ENCODE measurements around the gene DAPK1. TPM values are rescaled to one million over a fixed set of nuclear protein-coding genes. Genes with fewer than 3 reads are reported as not detected.
A peak's percentile ranks its signal among the peaks of the same experiment; 100 is the strongest.

DAPK1 gene
- total and polyA plus RNA-seq, 8 donors, result 78.2 to 242 (median 215) TPM

GRCh38 chr9:87594194-87594593 lies 96.5 kb downstream of the DAPK1 start:
- DNase-seq, result no peak
- Histone ChIP-seq H3K4me3 (no peak overlapping the region), H3K9me3 (no peaks in the 10 kb centered on the region), H3K27ac (peak overlapping the region in 1 of 2 donors; percentile 42), H3K4me1 (peaks cover 30 to 56% of the 10 kb centered on the region in 2 donors), H3K27me3 (no peaks in the 10 kb centered on the region), H3K36me3 (no peaks in the 10 kb centered on the region)
- TF ChIP-seq, protein P1, sequence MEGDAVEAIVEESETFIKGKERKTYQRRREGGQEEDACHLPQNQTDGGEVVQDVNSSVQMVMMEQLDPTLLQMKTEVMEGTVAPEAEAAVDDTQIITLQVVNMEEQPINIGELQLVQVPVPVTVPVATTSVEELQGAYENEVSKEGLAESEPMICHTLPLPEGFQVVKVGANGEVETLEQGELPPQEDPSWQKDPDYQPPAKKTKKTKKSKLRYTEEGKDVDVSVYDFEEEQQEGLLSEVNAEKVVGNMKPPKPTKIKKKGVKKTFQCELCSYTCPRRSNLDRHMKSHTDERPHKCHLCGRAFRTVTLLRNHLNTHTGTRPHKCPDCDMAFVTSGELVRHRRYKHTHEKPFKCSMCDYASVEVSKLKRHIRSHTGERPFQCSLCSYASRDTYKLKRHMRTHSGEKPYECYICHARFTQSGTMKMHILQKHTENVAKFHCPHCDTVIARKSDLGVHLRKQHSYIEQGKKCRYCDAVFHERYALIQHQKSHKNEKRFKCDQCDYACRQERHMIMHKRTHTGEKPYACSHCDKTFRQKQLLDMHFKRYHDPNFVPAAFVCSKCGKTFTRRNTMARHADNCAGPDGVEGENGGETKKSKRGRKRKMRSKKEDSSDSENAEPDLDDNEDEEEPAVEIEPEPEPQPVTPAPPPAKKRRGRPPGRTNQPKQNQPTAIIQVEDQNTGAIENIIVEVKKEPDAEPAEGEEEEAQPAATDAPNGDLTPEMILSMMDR (IDR thresholded peaks at IDR 0.05), result no peak
- intact Hi-C loops (cut with DNase I), result no loop called here
- no peak for ATAC-seq

DNA sequence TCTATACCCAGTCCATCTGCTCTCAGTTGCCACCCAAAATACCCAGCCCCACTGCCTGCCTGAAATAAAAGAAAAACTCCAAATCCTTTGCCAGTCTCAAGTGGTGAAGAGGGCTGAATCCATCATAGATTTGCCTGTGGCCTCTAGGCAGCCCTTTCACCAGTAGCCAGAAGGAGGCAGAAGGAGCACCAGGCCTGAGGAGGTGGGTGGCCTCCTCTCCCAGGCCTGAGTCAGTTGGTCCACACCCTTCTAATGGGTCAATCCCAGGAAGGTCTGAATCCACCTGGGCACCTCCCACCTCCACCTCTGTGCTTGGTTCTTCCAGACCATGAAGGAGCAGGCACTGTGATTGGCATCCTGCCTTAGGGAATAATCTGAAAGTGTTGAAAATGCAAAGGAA lies 97.0 kb downstream of the DAPK1 start:
- no peak for ATAC-seq
- Histone ChIP-seq H3K4me1 (peaks cover 30 to 60% of the 10 kb centered on the region in 2 donors), H3K27me3 (no peaks in the 10 kb centered on the region), H3K27ac (peak overlapping the region in 1 of 2 donors; percentile 42), H3K4me3 (no peak overlapping the region), H3K36me3 (no peaks in the 10 kb centered on the region), H3K9me3 (no peaks in the 10 kb centered on the region)
- intact Hi-C loops (cut with DNase I), result no loop called here
- no peak for DNase-seq
- TF ChIP-seq, protein P1 (IDR thresholded peaks at IDR 0.05), result no peak

DNA sequence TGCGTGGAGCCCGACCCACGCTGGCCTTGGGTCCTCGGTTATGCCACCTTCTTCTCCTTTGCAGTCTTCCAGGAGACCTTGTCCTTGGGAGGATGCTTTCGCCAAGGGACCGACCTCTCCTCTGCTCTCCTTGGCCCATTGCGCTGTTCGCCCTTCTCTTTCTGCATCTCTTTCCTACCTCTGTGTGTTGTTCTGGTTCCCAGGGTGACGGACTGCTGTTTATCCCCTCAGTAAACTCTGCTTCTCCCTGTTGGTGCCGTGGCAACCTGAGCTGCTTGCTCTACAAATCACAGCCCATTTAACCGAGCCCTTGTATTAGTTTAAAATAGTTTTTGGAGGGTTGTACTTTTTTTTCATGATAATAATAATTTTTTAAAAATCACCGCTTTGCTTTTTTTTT lies 97.9 kb downstream of the DAPK1 start:
- peak; percentile 58 for ATAC-seq
- Histone ChIP-seq H3K36me3 (no peaks in the 10 kb centered on the region), H3K27ac (peak overlapping the region in 1 of 2 donors; percentile 33), H3K9me3 (no peaks in the 10 kb centered on the region), H3K27me3 (no peaks in the 10 kb centered on the region), H3K4me3 (no peak overlapping the region), H3K4me1 (peaks cover 38 to 70% of the 10 kb centered on the region in 2 donors)
- DNase-seq, result peak in 2 of 4 donors; percentile 61 to 79
- intact Hi-C loops (cut with DNase I), result no loop called here
- TF ChIP-seq, protein P1 (IDR thresholded peaks at IDR 0.05), result no peak

DNA sequence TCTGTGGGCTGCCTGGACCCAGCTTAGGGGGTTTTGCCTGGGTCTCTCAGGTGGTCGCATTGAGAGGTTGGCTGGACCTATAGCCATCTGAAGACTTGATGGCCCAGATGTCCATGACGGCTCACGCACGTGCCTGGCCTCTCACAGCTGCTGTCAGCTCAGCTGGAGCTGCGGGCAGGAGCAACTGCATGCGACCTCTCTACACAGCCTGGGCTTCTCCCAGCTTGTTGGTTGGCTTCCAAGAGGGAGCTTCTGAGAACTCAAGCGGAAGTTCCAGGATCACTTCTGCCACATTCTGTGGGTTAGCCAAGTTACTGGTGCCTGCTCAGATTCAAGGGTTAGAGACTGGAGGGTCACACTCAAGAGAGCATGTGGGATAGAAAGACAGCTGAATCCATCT lies 99.2 kb downstream of the DAPK1 start:
- Histone ChIP-seq H3K27ac (no peak overlapping the region), H3K27me3 (no peaks in the 10 kb centered on the region), H3K4me3 (no peak overlapping the region), H3K9me3 (no peaks in the 10 kb centered on the region), H3K36me3 (no peaks in the 10 kb centered on the region), H3K4me1 (peaks cover 50 to 82% of the 10 kb centered on the region in 2 donors)
- intact Hi-C loops (cut with DNase I), result no loop called here
- ATAC-seq (peak; percentile 5), DNase-seq (peak in 2 of 4 donors; percentile 54 to 70)
- TF ChIP-seq, protein P1 (IDR thresholded peaks at IDR 0.05), result no peak

GRCh38 chr9:87597710-87598443 lies 100.2 kb downstream of the DAPK1 start:
- intact Hi-C loops (cut with DNase I), result no loop called here
- no peaks in the 10 kb centered on the region for H3K9me3 ChIP-seq
- no peak overlapping the region for H3K4me3 ChIP-seq
- DNase-seq (no peak), ATAC-seq (no peak)
- H3K4me1 ChIP-seq, result peaks cover 42 to 79% of the 10 kb centered on the region in 2 donors
- H3K27me3 ChIP-seq, result no peaks in the 10 kb centered on the region
- H3K27ac ChIP-seq, result no peak overlapping the region
- TF ChIP-seq, protein P1 (IDR thresholded peaks at IDR 0.05), result no peak
- H3K36me3 ChIP-seq, result no peaks in the 10 kb centered on the region
